D341Med (cell line): ENCODE results near the gene FMN1.

ENCODE experiments used
- DNase-seq: peaks from one replicate; pipeline ENCODE4 v3.0.0; 2012; ENCODE audit warnings: low spot score

FMN1 gene

DNA sequence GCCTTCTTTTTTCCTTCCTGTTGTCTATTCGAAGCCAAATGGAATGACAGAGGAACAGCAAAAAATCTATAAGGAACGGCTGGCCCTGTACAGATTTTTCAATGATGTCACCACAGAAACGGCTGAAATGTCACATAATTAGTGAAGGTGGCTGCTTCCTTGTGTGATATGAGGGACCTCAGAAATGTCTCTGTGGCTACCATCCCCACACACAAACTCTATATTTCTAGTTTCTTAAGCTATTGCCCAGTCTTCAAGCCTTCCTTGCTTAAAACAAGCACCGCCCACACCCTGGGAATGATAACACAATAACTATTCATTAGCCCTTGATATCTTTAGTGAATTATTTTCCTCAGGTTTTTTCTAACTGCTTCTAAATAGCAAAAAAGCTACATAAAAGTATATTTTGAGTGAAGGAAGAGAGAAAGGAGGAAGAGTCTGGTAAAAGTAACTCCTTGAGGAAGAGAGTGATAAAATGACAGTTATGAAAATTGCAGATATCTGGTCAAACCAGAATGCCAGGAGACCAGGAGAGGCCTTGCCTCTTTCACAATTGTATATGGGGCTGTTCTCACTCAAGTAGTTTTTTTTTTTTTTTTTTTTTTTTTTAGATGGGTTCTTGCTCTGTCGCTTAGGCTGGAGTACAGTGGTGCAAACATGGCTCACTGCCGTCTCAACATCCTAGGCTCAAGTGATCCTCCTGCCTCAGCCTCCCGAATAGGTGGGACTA, 38.7 kb downstream of the FMN1 start:
- DNase-seq = no peak

DNA sequence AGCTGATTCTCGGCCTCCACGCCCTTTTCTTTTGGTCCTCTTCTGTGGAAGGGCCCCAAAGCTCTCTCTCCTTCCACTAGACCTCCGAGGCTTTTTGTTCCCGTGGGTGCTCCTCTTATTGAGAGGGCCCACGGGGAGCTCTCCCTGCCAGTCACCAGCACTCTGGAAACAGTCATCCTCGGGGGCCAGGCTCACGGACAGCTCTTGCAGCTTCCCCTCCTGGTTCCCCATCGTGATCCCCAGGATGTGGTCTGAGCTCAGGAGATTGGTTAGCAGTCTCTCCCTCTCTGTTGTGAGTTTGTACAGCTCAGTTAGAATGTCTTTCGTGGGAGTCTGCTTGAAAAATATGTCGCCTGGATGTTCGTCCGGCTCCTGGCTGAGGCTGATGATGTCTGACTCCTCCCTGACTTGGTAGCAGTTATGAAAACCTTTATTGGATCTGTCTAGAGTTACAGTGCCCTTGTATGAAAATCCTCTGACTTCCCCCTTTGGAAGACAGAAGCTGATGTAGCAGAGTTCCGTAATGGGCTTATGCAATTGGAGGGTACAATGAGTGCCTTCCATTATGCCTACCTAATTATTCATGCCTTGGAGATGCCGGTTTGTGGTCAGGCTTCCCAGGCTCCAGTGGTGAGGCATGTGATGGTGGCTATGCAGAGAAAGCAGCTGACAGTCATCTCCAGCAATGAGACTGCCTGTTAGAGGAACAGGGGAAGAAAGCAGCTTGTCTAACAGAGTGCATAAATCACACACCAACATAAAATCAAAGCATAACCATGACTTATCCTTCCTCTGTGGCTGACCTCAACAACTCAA, 40.0 kb downstream of the FMN1 start:
- no peak for DNase-seq

DNA sequence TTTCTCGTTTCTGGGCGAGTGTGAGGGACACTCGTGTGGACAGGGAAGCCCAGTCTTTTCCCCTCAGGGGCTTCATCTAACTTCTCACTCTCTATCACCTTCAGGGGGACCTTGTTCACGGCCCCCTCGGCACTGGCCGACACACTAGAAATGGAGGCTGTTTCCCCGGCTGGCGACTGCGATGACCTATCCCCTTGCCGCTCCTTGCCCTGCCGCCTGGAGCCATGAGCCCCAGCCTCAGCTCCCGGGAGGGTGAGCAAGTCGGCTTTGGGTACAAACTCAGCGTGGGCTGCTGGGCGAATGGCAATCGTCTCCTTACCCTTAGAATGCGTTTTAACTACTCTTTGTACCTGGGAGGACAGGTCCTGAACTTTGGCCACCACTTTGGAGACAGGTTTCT, 41.0 kb downstream of the FMN1 start:
- no peak for DNase-seq

DNA sequence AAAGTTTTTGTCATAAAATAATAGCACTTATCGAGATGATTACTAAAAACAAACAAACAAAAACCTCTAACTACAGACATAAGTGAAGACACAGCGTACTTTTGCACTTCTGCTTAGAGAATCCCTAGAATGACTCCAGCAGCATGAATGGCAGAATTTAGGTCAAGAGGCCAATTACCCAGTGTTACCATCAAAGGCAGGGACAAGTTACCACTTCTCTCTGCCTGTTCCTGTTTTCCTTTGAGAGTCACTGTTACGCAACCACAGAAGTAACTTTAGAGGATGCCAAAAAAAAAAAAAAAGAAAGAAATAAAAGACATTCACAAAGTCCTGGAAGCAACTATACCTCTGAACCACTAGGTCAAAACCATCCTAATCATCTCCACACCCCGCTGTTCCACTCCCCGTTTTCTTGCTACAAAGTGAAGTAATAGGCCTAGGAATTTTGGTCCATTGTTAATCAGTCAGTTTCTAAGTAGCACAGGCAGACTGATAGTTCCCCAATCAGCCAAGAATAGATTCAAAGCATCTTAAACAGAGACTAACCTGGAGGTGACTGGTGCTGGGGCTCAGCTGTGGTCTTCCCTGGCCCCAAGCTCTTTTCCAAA, 41.9 kb downstream of the FMN1 start:
- no peak for DNase-seq

DNA sequence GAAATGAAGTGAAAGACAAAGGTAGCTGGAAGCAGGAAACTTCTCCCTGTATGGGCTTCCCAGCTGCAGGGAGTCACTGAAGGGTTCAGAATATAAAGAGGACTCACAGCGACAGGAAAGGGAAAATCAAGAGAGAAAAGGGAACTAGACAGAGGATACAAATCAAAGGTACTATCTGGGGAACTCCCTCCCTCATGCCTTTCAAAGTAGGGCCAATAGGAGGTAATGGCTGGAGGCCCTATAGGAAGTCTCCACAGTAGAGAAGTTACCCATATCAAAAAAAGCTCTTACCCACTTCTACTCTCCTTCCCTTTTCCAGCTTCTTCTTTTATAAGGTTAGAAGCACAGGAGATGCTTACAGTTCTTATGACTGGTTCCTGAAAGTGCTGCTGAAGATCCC, 43.5 kb downstream of the FMN1 start:
- no peak for DNase-seq

DNA sequence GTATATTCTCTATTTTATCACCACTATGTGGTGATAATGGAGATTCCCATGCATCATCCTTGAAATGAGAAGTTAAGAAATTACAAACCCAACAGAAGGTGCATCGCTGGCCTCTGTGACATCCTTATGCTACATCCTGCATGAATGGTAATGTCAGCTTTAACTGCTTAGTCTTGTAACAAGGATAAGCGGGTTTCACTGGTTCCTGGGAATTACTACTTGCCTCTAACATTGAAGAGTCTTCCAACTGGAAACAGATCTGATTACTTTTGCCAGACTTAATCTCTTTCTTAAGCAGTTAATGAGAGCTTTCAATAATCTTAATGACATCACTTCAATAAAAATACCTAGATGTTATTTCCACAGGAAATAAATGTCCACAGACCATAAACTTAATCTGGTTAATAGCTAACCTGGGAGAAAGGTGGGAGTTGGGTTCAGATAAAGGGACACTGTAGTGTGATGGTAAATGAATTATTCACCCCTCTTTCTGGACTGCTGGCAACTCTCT, 44.0 kb downstream of the FMN1 start:
- no peak for DNase-seq

DNA sequence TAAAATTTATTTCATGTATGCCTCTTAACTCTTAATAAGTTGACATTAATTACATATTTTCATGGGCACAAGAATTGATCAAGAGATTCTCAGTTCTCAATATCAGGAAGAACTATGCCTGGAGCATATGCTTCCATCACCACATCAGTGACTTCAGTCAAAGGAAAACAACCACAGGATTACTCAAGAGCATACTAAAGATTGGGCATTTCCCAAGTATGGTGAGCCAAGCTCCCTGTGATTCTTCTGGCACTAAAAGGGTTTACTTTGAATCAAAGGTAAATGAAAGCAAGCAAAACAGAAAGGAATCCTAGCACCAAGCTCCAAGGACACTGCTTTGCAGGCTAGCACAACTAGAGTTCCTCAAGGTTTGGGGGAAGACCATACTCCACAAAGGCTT, 44.6 kb downstream of the FMN1 start:
- DNase-seq = no peak

DNA sequence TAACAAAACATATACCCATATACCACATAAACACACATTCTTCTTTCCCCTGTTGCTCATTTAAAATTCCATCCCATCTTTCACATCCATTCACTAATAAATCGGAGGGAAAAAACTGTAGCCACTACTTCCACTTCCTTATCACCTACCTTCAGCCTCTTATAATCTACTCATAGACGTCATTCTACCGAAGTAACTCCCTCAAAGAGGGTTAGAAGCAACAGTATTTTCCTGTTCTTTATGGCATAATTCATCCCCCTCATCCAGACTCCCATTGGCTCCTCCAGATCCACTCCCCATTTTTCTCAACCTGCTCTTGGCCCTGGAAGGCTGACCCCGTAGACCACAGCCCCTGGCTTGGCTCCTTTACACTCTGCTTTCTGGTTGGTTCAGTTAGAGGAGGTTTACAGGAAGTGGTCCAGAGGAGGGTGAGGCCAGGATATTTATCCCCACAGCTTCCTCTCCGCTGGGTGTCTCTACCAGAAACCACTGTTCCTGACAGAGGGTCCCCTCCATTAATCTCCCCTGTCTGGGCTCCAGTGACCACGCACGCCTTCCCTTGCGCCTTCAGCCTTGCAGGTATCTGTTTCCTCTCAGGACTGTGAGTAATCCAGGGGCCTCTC, 46.3 kb downstream of the FMN1 start:
- no peak for DNase-seq

DNA sequence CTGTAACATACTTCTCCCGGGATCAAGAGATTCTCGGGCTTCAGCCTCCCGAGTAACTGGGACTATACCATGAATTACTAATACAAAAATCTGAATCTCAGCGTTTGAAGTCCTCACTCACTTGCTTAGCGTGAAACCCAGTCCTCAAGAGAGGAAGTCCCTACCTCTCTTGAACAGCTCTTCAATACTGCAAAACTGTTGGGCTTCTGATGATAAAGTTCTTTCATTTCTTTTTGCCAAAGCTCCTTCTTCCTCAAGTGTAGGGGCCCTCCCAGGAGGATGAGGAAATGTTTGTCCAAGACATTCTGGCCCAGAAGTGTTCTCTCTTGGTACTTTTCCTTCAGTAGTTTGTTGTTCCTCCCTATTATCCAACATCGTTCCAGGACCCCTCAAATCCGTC, 48.5 kb downstream of the FMN1 start:
- no peak for DNase-seq

DNA sequence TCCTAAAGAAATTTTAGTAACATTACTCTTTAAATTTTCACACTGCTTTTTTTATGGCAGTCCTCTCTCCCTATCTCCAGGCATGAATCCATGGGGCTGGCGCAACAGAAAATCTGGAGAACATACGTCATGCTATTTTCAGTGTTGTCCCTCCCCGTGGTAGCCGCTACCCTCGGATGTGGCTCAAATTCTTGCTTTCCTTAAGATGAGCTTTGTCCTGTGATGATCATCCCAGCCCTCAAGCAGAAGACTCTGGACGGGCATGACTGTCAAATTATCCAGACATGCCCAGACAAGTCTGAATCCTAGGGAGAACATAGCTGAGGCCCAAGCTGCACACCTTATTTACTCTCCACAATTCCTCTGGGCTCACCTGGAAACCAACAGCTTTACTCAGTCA, 49.1 kb downstream of the FMN1 start:
- DNase-seq = no peak

DNA sequence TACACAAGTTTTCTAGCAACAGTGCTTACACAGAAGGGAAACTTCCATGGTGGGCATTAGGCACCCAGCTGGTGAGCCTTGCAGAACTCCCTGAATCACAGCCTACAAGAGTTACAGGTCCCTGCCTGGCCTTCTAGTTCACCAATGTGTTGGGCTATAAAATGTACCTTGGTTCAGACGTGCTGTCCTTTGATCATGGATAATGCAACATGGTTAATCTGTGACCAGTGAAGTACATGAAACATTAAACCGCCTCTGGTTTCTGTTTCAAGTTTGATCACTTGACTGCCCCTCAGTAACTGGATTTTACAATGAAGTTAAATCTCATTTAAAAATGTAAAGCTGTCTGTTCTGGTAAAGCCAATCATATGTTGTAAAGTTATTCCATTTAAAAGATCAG, 51.8 kb downstream of the FMN1 start:
- DNase-seq = no peak

DNA sequence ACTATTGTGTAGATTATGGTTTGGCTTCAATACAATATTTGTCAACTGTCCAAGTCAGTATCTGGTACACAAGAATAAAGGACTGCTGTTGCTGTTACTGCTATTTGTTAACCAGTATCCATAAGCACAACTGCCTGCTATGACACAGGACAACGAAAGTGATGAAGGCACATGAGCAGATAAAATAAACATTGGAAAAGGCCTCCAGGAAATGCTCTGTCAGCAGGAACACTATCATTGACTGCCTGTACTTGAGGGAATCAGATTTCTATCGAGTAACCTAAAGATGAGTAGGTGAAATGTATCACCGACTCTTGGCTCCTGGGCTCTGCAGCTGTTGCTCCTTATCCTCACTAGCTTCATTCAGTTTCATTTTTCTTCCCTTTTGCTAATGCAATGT, 56.5 kb downstream of the FMN1 start:
- no peak for DNase-seq

DNA sequence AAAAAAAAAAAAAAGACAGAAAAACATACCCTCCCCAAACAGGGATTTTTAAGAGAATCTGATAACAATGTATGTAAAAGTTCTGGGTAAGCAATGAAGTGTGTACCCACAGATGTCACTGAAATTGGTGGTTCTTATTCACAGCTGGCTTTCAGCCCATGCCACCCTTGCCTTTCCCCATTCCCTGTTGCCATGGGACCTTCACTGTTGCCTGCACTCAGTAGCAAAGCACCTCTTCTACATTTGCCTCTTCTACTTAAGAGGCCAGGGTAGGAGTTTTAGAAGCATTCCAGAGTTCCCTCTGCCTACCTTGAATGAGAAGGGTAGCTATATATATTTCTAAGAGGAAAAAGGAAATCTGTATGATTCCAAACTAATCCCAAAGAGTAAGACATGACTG, 57.4 kb downstream of the FMN1 start:
- DNase-seq = no peak

DNA sequence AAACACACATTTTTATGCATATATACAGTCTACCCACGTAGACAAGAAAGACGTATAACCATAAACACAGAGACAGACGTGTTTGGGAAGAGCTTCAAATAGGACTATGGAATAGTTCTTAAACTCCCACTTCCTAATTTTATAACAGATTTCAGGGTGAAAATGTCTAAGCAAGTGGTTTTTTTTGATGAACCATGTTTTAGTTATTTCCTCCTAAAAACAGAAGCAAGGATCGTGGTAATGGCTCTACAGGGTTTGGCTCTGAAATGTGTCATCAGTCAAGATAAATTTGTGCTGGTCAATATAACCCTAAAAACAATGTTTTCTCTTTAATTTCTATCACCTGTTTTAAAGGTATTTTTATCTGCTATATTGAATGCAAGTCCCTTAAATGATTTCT, 58.2 kb downstream of the FMN1 start:
- no peak for DNase-seq

DNA sequence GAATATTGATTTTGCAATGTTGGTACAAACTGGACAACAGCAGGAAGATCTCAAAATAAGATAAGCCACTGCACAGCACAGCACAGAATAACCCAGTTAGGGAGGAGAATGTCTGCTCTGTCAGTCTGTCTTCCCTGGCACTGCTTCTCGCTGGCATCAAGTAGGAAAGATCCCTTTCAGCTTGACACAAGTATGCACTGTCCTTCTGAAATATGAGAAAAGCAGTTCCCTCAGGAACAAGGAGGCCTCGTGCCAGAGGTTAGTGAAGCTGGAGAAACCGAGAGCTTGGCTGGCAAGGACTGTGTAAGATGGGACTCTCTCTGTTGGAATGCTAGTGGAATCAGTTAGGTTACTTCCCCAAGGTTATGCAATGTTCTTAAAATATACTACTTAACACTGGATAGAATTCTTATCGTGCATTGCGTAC, 59.1 kb downstream of the FMN1 start:
- DNase-seq = no peak

DNA sequence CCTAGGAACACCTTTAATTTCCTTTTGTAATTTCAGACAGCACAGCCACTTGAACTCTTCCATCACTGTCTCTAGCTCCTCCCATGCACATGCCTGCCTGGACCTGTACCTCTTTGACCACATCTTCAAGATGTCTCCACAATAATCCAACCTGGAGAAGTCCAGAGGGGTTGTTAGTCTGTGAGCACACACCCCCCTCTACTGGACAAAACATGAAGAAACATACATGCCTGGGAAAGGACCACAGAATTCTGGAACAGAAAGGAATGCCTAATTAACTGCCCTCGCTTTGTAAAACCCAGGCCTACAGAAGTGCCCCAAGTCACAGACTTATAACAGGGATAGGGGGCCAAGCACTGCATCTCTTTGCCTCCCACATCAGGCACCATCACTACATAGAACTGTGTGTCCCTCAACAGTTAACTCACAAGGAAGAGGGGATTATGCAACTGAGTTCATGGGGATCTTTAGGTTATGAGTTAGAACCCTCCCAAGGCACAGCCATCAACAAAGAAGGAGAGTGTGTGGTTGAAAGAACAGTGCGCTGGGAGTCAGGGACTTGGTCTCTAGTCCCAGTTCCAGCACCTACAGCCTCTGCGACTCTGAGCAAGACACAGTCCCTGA, 61.7 kb downstream of the FMN1 start:
- peak; percentile 57 for DNase-seq

DNA sequence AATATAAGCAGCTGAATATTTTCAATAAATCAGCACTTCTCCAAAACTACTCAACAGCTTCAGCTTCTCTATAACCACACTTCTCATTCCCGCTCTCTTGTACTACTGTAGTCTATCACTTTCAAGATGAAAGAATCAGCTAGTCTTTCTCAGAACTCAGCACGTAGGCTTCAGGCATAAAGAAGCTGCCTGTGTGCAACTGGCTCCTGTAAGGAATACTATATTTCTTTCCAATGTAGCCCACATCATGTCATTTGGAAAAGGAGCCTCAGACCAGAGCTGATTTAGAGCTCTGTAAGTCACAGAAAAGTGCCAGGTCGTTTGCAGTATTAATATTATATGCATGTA, 62.3 kb downstream of the FMN1 start:
- DNase-seq = no peak

DNA sequence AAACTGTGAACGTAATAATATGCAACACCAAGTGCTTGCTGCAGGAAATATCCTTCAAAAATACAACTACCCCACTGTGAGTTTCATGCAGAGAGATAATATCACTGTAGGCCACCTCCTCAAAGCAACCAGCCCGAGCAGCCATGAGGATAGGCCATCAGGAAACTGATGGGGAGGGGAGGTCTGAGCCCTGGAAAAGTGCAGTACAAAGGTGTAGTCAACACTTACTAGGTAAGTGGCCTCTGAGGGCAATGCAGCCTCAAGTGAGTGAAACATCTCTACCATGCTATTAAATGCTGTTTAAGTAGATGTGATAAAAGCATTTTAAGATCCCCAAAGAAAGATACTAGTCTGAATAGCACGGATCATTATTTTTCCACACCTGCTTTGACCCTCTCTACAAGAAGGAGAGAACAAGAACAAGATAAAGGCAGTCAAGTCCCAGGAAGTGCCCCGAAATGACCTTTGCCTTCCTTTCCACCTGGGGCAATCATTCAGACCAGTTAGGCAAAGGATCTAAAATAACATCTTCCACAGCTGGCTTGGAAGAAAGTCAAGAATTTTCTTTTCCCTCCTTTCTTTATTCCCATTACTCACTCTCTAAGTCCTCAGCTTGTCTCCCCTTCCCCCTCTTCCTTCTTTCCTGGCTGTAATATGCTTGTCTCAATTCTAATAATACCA, 62.8 kb downstream of the FMN1 start:
- DNase-seq = no peak

DNA sequence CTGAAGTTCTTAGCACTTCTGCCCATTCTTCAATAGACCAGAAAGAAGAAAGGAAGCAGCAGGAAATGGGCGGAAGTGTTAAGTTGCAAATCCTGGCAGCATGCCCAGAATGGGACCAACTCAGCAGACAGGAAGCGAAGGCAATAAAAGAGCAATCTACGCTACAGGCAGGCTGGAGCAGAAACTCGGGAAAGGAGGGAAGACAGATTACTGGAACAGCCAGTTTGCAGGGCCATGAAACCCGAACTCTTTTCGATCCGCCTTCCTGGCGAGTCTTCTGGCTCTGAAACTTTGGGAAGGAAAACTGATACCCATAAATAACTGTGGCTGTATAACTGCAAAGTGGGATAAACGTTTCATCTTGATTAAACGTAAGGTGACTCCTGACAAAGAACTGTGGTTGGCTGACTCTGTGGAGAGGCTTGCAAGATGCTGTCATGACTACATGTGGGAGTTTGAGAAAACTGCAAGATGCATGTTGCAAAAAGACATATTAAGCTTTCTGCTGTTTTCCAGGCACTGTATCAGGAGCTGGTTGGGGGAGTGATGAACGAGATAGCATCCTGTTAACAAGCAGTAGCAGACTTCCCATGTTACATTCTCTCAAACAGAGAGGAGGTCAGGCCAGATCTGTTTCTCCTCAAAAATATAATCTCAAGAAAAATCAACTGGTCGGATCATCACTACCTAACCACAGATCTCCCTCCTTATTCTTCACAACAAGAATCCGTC, 67.8 kb downstream of the FMN1 start:
- DNase-seq = no peak

DNA sequence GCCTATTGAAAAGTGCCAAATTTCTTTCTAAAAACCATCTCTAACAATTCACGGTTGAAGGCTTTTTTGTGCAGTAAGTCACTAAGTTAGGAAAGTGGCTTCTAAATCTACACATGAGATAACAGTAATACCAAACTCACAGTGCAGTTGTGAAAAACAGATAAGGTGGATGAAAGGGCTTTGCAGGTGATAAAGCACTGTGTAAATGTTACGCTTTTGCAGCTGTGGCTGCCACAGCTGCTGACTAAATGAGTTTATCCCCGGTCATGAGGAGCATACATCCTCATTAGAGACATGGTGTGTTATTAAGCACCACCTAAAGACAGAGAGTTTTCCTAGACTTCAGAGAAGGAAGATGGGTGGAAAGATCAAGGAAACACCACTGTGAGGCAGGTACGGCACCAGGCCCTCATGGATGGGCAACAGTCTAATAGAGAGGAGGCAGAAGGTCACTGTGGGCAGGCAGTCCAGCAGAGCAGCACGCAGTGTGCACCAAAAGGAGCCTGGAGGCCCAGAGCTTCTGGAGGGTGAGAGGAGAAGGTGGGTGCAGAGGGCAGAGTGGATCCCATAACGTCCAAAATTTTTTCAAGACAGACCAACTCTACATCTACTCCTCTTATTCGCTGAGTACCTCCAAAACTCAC, 68.5 kb downstream of the FMN1 start:
- no peak for DNase-seq
